HL-60/S4 (cell line): ENCODE results near the gene SET.
"Not testable (repeated sequence)": the region's sequence is repeated elsewhere in the genome, so short reads cannot be mapped to it uniquely, and the experiment has no call there.

Experiments
- in situ Hi-C: fragments of 300-500 bp; cut with MboI; formaldehyde crosslinking; loops from 2 replicates; pipeline ENCODE4 v1.14.3; 2022; ENCODE audit warnings: low sequenced_read_pairs

The SET gene, protein sequence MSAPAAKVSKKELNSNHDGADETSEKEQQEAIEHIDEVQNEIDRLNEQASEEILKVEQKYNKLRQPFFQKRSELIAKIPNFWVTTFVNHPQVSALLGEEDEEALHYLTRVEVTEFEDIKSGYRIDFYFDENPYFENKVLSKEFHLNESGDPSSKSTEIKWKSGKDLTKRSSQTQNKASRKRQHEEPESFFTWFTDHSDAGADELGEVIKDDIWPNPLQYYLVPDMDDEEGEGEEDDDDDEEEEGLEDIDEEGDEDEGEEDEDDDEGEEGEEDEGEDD

DNA sequence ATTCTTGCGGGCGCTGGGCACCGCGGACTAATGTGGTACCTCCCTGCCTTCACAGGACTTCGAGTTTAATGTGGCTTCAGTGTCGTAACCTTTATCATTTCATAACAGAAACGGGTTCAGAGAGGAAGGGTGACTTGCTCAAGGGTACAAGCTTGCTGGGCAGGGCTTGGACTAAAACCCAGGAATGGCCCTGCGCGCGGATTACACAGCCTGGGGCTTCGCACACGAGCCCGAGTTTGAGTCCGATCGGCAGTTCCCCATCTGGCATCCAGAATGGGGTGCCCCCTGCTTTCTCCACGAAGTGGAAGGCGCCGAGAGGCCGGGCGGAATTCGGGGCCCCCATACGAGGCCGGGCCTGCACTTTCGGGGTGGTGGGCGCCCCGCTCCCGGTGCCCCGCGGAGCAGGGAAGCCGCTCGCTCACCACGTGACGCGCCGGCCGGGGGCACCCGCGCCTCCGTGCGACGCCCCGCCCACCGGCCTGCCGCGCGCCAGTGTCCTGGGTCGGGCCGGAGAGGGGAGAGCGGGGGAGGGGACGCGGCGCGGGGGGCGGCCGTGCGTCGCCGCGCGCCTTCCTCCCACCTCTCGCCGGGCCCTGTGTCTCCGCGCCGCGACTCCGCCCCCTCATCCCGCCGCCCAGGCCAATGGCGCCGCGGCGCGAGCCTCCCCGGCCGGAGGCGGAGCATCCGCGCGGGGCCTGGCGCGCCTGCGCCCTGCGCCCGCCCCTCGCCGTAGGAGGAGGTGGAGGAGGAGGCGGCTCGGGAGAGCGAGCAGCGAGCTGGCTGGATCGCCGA lies at the start of gene SET:
Gene SET (plus strand): TSS at position 722 of the 792 bp plus-strand sequence. CDS start 361 bp downstream, outside the sequence.
- in situ Hi-C loops = no loop called here

- in situ Hi-C loops = no loop called here
These were observed 48.4 kb upstream of the SET start for GRCh38 chr9:128640603-128641002.

GRCh38 chr9:128642675-128643245 lies 46.3 kb upstream of the SET start:
- in situ Hi-C loops = no loop called here

DNA sequence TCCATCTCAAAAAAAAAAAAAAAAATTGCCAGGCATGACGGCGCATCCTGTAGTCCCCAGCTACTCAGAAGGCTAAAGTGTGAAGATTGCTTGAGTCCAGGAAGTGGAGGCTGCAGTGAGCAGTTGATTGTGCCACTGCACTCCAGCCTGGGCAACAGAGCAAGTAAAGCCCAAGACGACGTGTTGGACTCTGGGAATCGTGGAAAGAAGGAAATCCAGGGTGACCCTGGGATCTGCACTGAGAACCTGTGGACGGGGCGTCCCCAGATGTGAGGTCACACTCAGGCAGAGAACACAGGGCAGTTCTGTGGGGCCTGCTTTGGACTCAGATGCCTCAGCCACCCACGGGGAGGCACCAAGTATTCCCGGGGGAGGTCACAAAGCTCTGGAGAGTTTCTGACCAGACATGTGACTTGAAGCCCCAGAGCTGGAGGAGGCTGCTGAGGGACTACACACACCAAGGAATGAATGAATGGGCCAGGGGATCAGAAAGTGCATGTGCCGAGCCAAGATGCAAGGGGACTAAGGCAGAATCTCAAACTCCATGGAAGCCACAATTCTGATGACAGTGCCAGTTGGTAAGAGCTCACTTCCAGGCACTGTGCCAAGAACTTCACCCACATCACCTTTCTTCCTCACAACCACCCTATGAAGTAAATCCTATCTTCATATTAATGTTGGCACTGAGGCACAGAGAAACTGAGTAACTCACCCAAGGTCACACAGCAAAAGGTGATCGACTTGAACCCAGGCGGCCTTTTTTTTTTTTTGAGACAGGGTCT lies 45.3 kb upstream of the SET start:
- in situ Hi-C loops = no loop called here

- in situ Hi-C loops = not testable (repeated sequence)
These were observed 40.8 kb upstream of the SET start for GRCh38 chr9:128648206-128648605.

- in situ Hi-C loops = no loop called here
These were observed 37.2 kb upstream of the SET start for GRCh38 chr9:128651798-128652197.

GRCh38 chr9:128653908-128654307 lies 35.1 kb upstream of the SET start:
- in situ Hi-C loops = no loop called here

GRCh38 chr9:128654481-128654880 lies 34.5 kb upstream of the SET start:
- in situ Hi-C loops = no loop called here

- in situ Hi-C loops = no loop called here
These were observed 32.3 kb upstream of the SET start, which contains the start of gene DYNC2I2 for GRCh38 chr9:128656416-128657343. Gene DYNC2I2 (minus strand): TSS chr9:128656847. CDS start chr9:128656726, 121 bp downstream.

DNA sequence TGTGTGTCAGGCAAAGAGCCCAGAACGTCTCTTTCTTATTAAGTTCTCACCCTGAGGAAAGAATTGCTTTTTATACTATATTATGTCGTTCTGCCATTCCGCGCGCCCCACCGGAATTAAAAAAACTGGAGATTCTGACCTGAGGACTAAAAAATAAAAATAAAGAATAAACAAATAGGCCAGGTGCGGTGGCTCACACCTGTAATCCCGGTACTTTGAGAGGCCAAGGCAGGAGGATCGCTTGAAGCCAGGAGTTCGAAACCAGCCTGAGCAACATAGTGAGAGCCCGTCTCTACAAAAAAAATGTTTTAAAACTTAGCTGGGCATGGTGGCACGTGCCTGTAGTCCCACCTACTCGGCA lies 31.7 kb upstream of the SET start:
- in situ Hi-C loops = no loop called here

- in situ Hi-C loops = no loop called here
These were observed 31.2 kb upstream of the SET start for GRCh38 chr9:128657796-128658195.

- in situ Hi-C loops = not testable (repeated sequence)
These were observed 22.5 kb upstream of the SET start for GRCh38 chr9:128666481-128666941.

DNA sequence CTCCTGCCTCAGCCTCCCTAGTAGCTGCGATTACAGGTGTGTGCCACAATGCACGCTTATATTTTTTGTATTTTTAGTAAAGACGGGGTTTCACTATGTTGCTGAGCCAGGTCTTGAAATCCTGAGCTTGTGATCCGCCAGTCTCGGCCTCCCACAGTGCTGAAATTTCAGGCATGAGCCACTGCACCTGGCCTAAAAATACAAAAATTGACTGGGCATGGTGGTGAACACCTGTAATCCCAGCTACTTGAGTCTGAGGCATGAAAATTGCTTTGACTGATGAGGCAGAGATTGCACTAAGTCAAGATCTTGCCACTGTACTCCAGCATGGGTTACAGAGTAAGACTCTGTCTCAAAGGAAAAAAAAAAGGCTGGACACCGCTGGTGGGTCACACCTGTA lies 19.2 kb upstream of the SET start:
- in situ Hi-C loops = no loop called here

DNA sequence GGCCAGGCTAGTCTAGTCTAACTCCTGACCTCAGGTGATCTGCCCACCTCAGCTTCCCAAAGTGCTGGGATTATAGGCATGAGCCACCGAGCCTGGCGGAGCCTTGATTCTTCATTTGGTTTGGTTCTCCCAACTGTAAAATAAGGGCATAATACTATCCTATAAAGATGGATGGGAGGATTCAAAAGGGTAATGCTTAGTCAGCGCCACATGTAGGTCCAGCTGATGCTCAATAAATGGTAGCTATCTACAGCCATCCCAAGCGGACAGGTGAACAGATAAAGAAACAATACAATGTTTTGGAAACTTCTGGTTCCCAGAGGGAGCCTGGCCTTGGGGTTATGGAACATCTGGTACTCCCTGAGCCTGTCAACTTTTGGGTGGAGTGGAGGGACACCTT lies 13.6 kb upstream of the SET start:
- in situ Hi-C loops = no loop called here

DNA sequence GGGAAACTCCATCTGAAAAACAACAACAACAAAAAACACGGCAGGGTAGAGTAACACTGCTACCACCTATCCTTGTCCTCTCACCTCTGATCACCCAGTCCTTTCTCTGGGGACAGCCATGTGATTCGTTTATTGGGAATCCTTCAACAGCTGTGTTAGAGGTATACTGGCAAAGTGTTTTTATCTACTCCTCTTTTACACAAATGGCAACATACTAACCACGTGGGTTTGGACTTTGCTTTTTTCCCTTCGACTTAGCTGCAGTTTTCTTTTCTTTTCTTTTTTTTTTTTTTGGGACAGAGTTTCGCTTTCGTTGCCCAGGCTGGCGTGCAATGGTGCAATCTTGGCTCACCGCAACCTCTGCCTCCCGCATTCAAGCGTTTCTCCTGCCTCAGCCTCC lies 11.2 kb upstream of the SET start:
- in situ Hi-C loops = no loop called here

DNA sequence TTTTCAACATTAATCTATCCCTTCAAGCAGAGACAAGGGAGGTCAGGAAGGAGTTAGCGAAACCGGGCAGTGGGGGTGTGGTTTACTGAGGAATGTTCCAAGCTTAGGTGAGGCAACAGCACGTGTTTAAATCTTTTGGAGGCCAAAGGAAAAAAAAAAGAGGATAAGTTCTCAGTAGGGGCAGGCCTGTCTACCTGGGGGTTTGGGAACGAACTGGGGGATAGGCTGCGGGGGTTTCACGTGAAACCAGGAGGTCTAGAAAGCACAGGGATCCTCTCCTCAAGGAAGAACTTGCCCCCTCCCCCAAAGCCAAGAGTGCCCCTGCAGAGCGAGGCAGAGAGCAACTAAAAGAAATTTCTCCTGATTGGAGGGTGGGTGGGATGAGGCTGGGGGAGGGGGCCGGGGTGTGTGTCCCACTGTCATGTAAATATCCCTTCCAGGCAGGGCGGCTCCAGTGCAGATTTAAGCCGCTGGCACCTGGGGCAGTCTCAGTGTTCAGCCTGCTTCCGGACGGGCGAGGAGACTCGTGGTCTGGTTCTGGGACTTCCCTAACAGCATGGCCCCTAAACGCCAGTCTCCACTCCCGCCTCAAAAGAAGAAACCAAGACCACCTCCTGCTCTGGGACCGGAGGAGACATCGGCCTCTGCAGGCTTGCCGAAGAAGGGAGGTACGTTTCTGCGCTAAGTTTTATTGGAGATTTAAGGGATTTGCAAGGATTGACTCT lies 5.5 kb upstream of the SET start:
- in situ Hi-C loops = no loop called here

- in situ Hi-C loops = no loop called here
These were observed 5.0 kb upstream of the SET start for GRCh38 chr9:128684065-128684324.

DNA sequence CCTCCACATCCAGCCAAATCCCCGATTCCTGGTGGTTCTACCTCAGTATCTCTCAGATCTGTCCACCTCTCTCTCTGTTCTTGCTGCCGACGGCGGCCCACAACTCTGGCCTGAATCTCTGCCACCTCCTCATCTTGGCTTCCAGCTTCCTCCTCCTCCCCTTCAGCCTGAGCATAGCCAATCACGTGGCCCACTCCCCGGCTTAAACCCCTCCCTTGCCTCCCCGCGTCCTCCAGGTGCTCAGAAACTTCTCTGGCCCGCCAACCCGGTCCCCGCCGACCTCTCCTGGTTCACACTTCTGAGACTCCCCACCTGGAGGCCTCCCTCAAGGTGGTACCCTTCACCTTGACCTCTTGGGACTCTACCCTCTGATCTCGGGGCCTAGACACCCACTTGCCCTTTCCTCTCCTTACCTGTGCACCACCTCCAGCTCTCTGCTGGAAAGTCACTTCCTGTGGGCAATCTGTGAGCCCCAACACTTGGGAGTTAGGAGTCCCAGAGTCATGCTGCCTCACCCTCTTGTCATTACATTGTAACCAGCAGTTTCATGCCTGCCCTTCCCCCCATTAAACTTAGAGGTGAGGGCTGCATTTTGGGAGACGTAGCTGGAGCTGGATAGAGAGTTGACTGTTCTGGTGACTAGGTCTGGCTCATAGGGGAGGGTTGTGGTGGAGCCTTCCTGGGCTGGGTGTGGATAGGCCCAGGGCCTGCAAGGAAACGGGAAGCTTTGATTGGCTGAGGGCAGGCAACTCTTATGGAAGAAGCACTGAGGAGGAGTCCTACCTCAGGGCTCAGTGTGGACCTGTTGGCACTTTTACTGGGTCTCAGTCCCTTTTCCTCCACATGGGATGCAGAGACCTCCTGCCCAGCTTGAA lies 4.5 kb upstream of the SET start:
- in situ Hi-C loops = no loop called here
